ENCODE results near the gene NEDD4L. TPM values are rescaled to one million over a fixed set of nuclear protein-coding genes. Genes with fewer than 3 reads are reported as not detected.

Gene NEDD4L
- total and polyA plus RNA-seq, 7 donors: 52.0 to 104 (median 57.4) TPM

DNA sequence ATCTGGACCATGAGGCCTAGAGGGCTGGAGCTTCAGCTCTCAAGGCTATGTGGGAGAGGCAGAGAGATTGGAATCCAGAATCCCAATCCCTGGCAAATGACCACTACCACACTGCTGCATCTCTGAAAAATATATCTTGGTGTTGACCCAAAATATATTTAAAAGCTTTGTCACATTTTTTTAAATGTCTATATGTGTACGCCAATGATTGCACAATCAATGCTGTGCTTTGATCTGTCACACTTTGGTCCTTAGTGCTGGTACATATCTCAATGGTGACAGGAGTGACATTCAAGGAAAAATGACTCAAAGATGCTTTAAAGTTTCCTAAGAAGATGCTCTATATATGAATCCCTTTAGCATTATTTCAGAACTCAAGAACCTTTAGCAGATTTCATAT, 31.7 kb upstream of the NEDD4L start:
- no peak overlapping the region for H3K4me3 ChIP-seq
- H3K36me3 ChIP-seq: no peaks in the 10 kb centered on the region
- peaks cover 0 to 6% (median 0%) of the 10 kb centered on the region in 4 donors for H3K9me3 ChIP-seq
- H3K27ac ChIP-seq: no peak overlapping the region
- intact Hi-C loops (cut with DNase I): no loop called here
- no peaks in the 10 kb centered on the region for H3K4me1 ChIP-seq
- H3K27me3 ChIP-seq: no peaks in the 10 kb centered on the region
- no peak for DNase-seq
- WGBS, 2 donors: 49 to 87% methylated on average over 1 of the region's 1 CpG
- no peak for TF ChIP-seq POLR2AphosphoS5 (IDR thresholded peaks at IDR 0.05)
- TF ChIP-seq POLR2A (IDR thresholded peaks at IDR 0.05): no peak
- TF ChIP-seq EP300 (IDR thresholded peaks at IDR 0.05): no peak
- TF ChIP-seq, protein P1, sequence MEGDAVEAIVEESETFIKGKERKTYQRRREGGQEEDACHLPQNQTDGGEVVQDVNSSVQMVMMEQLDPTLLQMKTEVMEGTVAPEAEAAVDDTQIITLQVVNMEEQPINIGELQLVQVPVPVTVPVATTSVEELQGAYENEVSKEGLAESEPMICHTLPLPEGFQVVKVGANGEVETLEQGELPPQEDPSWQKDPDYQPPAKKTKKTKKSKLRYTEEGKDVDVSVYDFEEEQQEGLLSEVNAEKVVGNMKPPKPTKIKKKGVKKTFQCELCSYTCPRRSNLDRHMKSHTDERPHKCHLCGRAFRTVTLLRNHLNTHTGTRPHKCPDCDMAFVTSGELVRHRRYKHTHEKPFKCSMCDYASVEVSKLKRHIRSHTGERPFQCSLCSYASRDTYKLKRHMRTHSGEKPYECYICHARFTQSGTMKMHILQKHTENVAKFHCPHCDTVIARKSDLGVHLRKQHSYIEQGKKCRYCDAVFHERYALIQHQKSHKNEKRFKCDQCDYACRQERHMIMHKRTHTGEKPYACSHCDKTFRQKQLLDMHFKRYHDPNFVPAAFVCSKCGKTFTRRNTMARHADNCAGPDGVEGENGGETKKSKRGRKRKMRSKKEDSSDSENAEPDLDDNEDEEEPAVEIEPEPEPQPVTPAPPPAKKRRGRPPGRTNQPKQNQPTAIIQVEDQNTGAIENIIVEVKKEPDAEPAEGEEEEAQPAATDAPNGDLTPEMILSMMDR (IDR thresholded peaks at IDR 0.05): no peak

DNA sequence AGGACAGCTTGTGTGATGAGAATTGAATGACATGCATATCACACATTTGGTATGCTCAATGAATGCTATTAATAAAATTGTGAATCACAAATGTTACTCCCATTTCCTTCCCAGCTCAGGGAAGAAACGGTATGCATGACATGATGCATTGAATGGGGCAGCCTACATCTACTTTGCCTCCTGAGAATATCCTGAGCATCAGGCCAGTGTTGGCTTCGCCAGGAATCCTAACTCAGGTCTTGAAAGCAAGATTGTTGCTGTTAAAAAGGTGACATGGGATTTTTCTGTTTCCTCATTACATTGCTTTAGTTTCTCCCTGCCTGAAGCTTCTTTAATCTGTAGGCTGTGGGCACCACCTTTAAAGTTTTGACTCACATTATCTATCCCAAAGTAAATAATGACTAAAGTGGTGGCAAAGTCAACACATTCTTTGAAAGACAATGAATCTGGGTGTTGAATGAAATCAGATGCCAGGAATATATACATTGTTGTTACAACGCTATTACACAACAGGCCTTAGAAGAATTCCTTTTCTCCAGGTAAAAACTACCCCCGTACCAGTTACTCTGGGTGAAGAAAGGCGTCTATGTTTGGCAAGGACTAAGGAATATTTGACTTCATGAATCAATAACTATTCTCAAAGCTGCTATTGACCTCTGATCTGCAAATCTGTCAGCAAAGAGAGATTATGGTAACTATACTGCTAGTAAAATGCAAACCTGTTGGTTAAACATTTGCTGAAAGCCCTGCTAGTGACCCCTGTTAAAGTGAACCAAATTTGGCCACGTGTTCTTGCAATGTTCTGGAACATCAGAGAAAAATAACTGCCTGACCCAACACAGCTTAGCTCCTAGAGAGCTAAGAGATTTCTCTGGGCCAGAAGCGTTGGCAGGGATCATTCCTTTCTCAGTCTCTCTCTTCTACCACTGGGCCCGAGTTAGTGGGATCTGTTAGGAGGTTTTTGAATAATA, 30.5 kb upstream of the NEDD4L start:
- H3K4me3 ChIP-seq: no peak overlapping the region
- H3K4me1 ChIP-seq: no peaks in the 10 kb centered on the region
- no peak overlapping the region for H3K27ac ChIP-seq
- WGBS, 2 donors: 10 to 49% methylated on average over 8 of the region's 8 CpGs
- no peaks in the 10 kb centered on the region for H3K27me3 ChIP-seq
- peaks cover 0 to 6% (median 0%) of the 10 kb centered on the region in 4 donors for H3K9me3 ChIP-seq
- TF ChIP-seq POLR2AphosphoS5 (IDR thresholded peaks at IDR 0.05) (no peak), POLR2A (IDR thresholded peaks at IDR 0.05) (no peak), EP300 (IDR thresholded peaks at IDR 0.05) (no peak)
- TF ChIP-seq, protein P1 (IDR thresholded peaks at IDR 0.05): no peak
- DNase-seq: no peak
- H3K36me3 ChIP-seq: no peaks in the 10 kb centered on the region
- intact Hi-C loops (cut with DNase I): no loop called here

DNA sequence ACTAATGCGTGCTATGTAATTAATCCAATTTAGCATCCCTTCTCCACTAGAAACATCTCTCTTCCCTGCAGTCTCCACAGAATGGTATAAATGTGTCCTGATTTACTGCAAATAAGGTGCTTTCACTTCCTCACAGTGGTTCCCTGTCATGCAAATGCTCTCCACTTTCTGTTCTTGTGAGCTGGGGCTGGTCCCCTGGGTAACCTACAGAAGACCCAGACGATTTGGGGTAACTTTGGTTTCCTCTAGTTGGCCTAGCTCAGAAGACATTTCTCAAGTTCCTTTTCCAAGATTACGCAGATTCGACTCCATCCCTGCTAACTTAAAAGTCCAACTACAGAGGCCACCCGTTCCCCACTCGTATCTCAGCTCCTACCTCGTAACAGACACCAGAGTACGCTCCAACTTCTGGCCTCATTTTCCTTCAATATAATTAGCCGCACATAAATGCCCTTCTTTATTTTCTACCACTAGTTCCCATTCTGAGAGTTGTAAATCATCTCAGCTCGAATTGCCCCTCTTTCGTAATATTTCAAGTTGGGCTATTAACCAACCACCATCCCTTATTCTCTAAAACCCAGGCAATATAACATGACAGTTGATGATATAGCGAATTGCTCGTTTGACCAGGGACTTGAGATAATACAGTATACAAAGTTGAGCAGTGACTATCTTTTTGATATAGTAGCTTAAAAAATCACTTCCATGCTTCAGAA, 28.8 kb upstream of the NEDD4L start:
- whole genome bisulfite sequencing, 2 donors: 73 to 74% methylated on average over 13 of the region's 13 CpGs
- Histone ChIP-seq H3K36me3 (no peaks in the 10 kb centered on the region), H3K27ac (no peak overlapping the region), H3K27me3 (no peaks in the 10 kb centered on the region), H3K4me1 (no peaks in the 10 kb centered on the region), H3K9me3 (peaks cover 0 to 6% (median 0%) of the 10 kb centered on the region in 4 donors), H3K4me3 (no peak overlapping the region)
- no peak for TF ChIP-seq POLR2AphosphoS5 (IDR thresholded peaks at IDR 0.05)
- TF ChIP-seq EP300 (IDR thresholded peaks at IDR 0.05): no peak
- TF ChIP-seq POLR2A (IDR thresholded peaks at IDR 0.05): no peak
- TF ChIP-seq, protein P1 (IDR thresholded peaks at IDR 0.05): no peak
- no peak for DNase-seq
- intact Hi-C loops (cut with DNase I): no loop called here

DNA sequence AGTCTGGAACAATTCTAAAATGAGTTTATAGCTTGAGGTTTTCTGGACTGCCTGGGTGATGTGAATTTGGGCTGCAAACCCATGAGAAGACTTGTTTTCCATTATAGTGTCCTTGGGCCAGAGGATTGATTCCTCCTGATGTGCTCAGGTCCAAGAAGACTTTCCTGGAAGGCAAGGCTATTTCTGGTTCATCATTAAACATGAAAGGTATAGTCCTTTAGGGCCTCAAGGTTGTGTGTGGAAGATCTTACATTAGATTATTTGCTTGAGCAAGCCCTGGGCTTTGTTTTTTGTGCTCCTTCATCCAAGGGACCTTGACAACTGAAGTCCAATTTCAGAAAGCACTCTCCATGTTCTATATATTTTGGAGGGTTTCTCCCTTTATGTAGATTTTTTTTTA, 26.8 kb upstream of the NEDD4L start:
- Histone ChIP-seq H3K4me1 (no peaks in the 10 kb centered on the region), H3K4me3 (no peak overlapping the region), H3K27me3 (no peaks in the 10 kb centered on the region), H3K9me3 (peaks cover 0 to 6% (median 0%) of the 10 kb centered on the region in 4 donors), H3K27ac (no peak overlapping the region), H3K36me3 (no peaks in the 10 kb centered on the region)
- no peak for DNase-seq
- intact Hi-C loops (cut with DNase I): no loop called here
- TF ChIP-seq EP300 (IDR thresholded peaks at IDR 0.05) (no peak), POLR2A (IDR thresholded peaks at IDR 0.05) (no peak), POLR2AphosphoS5 (IDR thresholded peaks at IDR 0.05) (no peak)
- TF ChIP-seq, protein P1 (IDR thresholded peaks at IDR 0.05): no peak

Data from sigmoid colon (tissue), 7 donors.